ENCODE data around the gene ADGB.
"Not testable (repeated sequence)": the region's sequence is repeated elsewhere in the genome, so short reads cannot be mapped to it uniquely, and the experiment has no call there.

ADGB gene

DNA sequence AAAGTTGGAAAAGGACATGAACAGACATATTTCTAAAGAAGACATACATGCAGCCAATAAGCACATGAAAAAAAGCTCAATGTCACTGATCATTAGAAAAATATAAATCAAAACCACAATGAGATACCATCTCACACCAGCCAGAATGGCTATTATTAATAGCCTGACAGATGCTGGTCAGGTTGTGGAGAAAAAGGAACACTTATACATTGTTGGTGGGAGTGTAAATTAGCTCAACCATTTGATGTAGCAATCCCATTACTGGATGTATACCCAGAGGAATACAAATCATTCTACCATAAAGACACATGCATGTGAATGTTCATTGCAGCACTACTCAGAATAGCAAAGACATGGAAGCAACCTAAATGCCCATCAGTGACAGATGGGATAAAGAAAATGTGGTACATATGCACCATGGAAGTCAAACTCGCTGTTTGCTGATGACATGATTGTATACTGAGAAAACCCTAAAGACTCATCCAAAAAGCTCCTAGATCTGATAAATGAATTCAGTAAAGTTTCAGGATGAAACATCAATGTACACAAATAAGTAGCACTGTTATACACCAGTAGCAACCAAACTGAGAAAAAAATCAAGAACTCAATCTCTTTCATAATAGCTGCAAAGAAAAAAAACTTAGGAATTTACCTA, 196.8 kb downstream of the ADGB start:
- TF ChIP-seq, protein P1, sequence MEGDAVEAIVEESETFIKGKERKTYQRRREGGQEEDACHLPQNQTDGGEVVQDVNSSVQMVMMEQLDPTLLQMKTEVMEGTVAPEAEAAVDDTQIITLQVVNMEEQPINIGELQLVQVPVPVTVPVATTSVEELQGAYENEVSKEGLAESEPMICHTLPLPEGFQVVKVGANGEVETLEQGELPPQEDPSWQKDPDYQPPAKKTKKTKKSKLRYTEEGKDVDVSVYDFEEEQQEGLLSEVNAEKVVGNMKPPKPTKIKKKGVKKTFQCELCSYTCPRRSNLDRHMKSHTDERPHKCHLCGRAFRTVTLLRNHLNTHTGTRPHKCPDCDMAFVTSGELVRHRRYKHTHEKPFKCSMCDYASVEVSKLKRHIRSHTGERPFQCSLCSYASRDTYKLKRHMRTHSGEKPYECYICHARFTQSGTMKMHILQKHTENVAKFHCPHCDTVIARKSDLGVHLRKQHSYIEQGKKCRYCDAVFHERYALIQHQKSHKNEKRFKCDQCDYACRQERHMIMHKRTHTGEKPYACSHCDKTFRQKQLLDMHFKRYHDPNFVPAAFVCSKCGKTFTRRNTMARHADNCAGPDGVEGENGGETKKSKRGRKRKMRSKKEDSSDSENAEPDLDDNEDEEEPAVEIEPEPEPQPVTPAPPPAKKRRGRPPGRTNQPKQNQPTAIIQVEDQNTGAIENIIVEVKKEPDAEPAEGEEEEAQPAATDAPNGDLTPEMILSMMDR (IDR thresholded peaks at IDR 0.05; ENCODE audit: low read depth, low read length), result no peak
- DNase-seq (ENCODE audit: extremely low read depth, low read depth), result no peak

DNA sequence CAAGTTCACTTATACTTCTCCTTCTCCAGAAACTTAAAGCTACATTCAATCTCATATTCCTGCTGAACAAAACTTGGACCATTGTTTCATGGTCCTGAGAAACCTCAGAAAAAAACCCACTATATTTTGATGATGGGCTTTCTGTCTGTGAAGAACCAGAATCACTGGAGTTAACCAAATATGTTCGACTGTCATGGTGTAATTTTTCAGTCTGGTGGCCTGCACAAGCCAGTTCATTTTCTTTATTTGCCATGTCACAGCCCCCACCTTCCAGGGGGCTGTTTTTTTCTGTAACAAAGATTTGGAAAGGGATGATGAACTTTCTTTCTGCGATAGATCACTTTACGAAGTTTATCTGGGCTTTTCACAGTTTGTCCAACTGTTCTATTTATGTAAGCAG, 204.4 kb downstream of the ADGB start:
- not testable (repeated sequence) for DNase-seq (ENCODE audit: extremely low read depth, low read depth)

DNA sequence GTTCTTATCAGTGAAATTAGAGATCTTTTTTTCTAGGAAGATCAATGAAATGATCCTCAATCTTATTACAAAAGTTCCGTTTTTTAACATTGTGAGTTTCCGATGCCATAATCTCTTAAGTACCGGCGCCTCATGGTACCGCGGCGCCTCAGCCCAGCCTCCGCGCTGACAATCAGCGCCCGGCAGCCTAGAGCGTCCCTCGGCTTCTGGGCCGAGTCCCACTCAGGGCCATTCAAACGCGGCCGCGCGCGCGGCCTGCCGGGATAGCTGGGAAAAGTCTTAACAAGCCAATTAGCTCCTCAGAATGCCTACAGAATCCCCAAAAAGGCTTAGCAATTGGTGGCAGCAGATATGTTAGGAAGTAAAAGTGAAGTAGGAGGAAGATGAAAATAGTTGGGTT, 204.8 kb downstream of the ADGB start:
- TF ChIP-seq, protein P1 (IDR thresholded peaks at IDR 0.05; ENCODE audit: low read depth, low read length), result no peak
- no peak for DNase-seq (ENCODE audit: extremely low read depth, low read depth)

DNA sequence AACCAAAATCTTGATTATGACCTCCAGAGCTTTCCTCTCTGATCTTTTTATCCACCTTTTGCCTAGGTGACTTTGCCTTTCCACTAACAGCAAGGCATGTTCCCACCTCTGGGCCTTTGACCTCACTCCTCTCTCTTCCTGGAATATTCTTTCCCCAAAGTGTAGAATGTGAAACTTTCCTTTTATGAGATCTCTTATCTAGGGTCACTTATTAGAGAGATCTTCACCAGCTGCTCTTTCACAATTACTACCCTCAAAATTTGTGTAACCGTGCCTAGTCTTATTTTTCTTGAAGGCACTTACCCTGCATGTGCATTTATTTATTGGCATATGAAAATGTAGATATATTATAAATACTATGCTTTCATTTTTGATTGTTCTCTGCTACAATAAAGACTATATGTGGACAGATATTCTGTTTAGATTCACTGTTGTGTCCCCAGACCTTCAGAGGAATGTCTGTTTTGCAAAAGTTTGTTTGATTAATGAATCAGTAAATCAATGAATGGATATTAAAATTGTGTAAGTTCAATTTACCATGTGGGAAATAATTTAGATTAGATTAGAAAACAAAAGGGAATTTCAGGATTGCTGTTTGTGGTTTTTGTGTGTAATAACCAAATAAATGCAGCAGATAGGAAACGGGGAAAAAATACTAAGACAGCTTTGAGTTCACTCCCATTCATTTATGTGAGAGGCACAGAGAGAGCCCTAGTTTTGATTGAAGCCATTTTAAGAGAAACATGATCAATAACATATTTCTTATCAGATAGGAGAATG, 207.0 kb downstream of the ADGB start:
- DNase-seq (ENCODE audit: extremely low read depth, low read depth), result no peak
- TF ChIP-seq, protein P1 (IDR thresholded peaks at IDR 0.05; ENCODE audit: low read depth, low read length), result no peak

DNA sequence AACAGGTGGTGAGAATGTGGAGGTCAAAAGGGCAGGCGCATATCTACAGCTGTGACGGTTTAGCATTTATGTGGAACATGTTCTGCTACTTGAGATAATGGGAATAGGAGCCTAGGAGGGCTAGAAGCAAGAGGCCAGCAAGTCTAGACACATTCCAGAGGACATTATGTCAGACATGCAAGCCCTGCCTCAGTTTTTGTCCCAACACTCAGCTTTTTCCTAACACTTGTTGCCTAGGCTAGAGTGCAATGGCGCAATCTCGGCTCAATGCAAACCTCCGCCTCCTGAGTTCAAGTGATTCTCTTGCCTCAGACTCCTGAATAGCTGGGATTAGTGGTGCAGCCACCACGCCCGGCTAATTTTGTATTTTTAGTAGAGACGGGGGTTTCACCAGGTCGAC, 210.2 kb downstream of the ADGB start:
- not testable (repeated sequence) for DNase-seq (ENCODE audit: extremely low read depth, low read depth)

DNA sequence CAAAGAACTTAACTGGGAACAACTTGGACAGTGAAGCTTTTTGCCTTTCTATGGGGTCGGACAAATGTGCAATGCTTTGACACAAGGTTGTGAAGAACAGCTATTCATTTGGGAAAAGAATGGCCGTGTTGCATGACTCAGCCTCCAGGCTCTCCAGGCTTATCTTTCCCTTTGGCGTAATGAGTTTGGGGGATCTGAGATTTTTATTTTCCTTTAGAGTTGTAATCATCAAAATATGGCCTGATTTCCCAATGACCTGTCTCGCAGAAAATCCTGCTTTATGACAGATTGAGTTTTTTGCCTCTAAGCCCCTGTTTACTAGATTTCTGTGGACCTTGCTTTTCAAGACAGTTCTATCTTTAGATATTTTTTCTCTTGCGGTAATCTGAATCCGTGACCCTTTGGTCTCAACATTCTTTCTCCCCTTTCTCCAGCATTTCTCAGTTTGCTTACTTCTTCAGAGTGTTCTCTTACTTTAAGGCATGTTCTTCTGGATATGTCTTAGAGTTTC, 214.1 kb downstream of the ADGB start:
- DNase-seq (ENCODE audit: extremely low read depth, low read depth), result not testable (repeated sequence)

DNA sequence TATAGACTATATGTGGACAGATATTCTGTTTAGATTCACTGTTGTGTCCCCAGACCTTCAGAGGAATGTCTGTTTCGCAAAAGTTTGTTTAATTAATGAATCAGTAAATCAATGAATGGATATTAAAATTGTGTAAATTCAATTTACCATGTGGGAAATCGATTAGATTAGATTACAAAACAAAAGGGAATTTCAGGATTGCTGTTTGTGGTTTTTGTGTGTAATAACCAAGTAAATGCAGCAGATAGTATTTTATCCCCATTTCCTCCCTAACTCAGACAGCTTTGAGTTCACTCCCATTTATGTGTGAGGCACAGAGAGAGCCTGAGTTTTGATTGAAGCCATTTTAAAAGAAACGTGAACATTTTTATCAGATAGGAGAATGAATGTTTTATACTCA, 214.8 kb downstream of the ADGB start:
- TF ChIP-seq, protein P1 (IDR thresholded peaks at IDR 0.05; ENCODE audit: low read depth, low read length), result no peak

DNA sequence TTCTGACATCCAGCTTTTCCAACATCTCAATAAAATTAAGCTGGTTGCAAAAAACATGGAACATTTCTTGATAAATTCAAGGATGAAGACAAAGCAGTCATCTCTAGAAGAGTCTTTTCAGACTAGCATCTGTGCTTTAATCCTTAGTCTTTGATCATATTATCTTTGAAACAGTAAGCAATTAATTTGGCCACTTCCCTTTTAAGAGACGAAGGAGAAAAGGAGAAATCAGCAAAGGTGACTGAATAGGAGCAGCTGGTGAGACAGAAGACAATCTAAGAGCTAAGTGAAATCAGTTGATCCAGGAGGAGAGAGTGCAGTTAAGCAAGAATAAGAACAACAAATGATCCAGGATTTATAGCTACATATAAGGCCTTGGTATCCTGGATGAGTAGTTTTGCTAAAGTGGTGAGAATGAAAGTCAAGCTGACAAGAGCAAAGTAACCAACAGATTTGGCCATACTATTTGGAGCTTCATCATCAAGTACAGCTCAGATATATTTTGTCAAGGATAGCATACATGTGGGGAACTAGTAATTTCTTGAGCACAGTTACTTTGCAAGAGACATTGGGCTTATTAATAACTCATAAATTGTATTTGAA, 215.5 kb downstream of the ADGB start:
- no peak for DNase-seq (ENCODE audit: extremely low read depth, low read depth)
- TF ChIP-seq, protein P1 (IDR thresholded peaks at IDR 0.05; ENCODE audit: low read depth, low read length), result no peak

More for the DNA sequence above, 214.8 kb downstream of the ADGB start:
- DNase-seq (ENCODE audit: extremely low read depth, low read depth), result no peak

DNA sequence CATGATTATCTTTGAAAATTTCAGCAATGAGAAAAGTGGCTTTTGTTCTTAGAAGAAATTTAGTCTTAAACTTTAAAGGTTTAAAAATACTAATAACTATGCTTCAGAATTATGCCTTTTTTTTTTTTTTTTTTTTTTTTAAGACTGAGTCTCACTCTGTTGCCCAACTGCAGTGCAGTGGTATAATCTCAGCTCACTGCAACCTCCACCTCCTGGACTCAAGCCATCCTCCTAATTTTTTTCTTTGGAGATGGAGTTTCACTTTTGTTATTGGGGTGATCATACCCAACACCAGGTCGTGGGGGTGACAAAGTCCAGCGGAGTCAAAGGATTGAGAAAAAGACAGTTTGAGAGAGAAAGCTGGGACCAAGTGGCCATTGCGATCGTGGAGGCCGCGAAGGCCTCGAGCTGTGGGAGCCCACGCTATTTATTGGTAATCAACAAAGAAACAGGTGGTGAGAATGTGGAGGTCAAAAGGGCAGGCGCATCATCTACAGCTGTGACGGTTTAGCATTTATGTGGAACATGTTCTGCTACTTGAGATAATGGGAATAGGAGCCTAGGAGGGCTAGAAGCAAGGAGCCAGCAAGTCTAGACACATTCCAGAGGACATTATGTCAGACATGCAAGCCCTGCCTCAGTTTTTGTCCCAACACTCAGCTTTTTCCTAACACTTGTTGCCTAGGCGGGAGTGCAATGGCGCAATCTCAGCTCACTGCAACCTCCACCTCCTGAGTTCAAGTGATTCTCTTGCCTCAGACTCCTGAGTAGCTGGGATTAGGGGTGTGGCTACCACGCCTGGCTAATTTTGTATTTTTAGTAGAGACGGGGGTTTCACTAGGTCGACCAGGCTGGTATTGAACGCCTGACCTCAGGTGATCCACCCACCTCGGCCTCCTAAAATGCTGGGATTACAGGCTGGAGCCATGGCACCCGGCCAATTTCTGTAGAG, 217.0 kb downstream of the ADGB start:
- DNase-seq (ENCODE audit: extremely low read depth, low read depth), result not testable (repeated sequence)

All from AG09319 (cell line).